ENCODE results near the gene MME. TPM values are rescaled to one million over a fixed set of nuclear protein-coding genes. Genes with fewer than 3 reads are reported as not detected.

The MME gene
- total RNA-seq, 4 donors from 2014 or later = 1.5 to 96.1 (median 4.2) TPM

- H3K4me3 ChIP-seq = no peak overlapping the region
- H3K36me3 ChIP-seq = no peaks in the 10 kb centered on the region
- intact Hi-C loops (cut with DNase I; ENCODE audit: low total_unique reads) = no loop called here
- no peak overlapping the region for H3K27ac ChIP-seq
- H3K27me3 ChIP-seq = no peaks in the 10 kb centered on the region
- TF ChIP-seq POLR2A (IDR thresholded peaks at IDR 0.05) (no peak), CTCF (IDR thresholded peaks at IDR 0.05) (no peak)
- no peaks in the 10 kb centered on the region for H3K4me1 ChIP-seq
- no peak for DNase-seq
- H3K9me3 ChIP-seq = no peaks in the 10 kb centered on the region
Observed at GRCh38 chr3:155101398-155101797, 21.3 kb downstream of the MME start.

- TF ChIP-seq POLR2A (IDR thresholded peaks at IDR 0.05) (no peak), CTCF (IDR thresholded peaks at IDR 0.05) (no peak)
- no peaks in the 10 kb centered on the region for H3K4me1 ChIP-seq
- intact Hi-C loops (cut with DNase I; ENCODE audit: low total_unique reads) = no loop called here
- no peak overlapping the region for H3K27ac ChIP-seq
- no peak overlapping the region for H3K4me3 ChIP-seq
- H3K9me3 ChIP-seq = no peaks in the 10 kb centered on the region
- no peak for DNase-seq
- no peaks in the 10 kb centered on the region for H3K36me3 ChIP-seq
- H3K27me3 ChIP-seq = no peaks in the 10 kb centered on the region
Observed at GRCh38 chr3:155102329-155102728, 22.2 kb downstream of the MME start.

GRCh38 chr3:155103686-155104085 is 23.6 kb downstream of the MME start:
- no peaks in the 10 kb centered on the region for H3K4me1 ChIP-seq
- TF ChIP-seq CTCF (IDR thresholded peaks at IDR 0.05) = no peak
- no peak for TF ChIP-seq POLR2A (IDR thresholded peaks at IDR 0.05)
- DNase-seq = no peak
- no peak overlapping the region for H3K4me3 ChIP-seq
- no peak overlapping the region for H3K27ac ChIP-seq
- H3K36me3 ChIP-seq = no peaks in the 10 kb centered on the region
- no peaks in the 10 kb centered on the region for H3K9me3 ChIP-seq
- intact Hi-C loops (cut with DNase I; ENCODE audit: low total_unique reads) = no loop called here
- no peaks in the 10 kb centered on the region for H3K27me3 ChIP-seq

- TF ChIP-seq POLR2A (IDR thresholded peaks at IDR 0.05) = no peak
- TF ChIP-seq CTCF (IDR thresholded peaks at IDR 0.05) = no peak
- intact Hi-C loops (cut with DNase I; ENCODE audit: low total_unique reads) = no loop called here
- no peaks in the 10 kb centered on the region for H3K4me1 ChIP-seq
Observed at GRCh38 chr3:155106119-155106518, 26.0 kb downstream of the MME start.

GRCh38 chr3:155110022-155110421 is 29.9 kb downstream of the MME start:
- no peak for TF ChIP-seq POLR2A (IDR thresholded peaks at IDR 0.05)
- no peak for TF ChIP-seq CTCF (IDR thresholded peaks at IDR 0.05)
- Histone ChIP-seq H3K36me3 (no peaks in the 10 kb centered on the region), H3K27ac (no peak overlapping the region), H3K9me3 (no peaks in the 10 kb centered on the region), H3K4me3 (no peak overlapping the region), H3K27me3 (no peaks in the 10 kb centered on the region), H3K4me1 (no peaks in the 10 kb centered on the region)
- no peak for DNase-seq
- intact Hi-C loops (cut with DNase I; ENCODE audit: low total_unique reads) = no loop called here

More at GRCh38 chr3:155106119-155106518, 26.0 kb downstream of the MME start:
- H3K36me3 ChIP-seq = no peaks in the 10 kb centered on the region
- no peak for DNase-seq
- H3K27ac ChIP-seq = no peak overlapping the region
- H3K27me3 ChIP-seq = no peaks in the 10 kb centered on the region
- no peak overlapping the region for H3K4me3 ChIP-seq
- H3K9me3 ChIP-seq = no peaks in the 10 kb centered on the region

All from uterus (tissue), 4 donors.